ENCODE measurements around the gene FBXO42.

Gene FBXO42

DNA sequence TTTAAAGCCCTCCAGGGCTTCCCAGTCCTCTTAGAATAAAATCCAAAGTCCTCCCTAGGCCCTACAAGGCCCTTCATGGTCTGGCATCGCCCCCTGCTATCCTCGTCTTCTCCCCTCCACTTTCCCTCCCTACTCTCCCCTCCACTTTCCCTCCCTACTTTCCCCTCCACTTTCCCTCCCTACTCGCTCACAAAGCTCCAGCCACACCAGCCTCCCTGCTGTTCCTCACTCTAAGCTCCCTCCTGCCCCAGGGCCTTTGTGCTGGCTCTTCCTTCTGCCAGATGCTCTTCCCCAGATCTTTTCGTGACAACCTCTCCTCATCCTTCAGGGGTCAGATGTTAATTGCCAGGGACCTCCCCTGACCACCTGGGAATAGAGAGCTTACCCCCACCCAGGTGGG lies 152.6 kb downstream of the FBXO42 start:
- no peak for DNase-seq

DNA sequence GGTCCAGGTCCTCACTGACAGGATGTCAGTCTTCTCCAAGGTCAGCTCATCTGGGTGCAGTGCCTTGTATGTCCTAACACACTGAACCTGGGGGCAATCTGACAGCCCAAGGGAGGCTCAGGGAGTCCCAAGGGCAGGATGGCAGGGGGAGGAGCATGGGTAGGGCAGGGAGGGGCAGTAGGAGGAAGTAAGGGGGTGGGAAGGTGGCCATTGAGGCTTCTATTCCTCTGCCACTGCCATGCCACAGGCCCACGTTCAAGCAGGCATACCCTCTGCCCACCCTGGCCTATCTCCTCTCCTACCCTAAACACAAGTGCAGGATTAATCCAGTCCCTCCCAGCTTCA lies 153.2 kb downstream of the FBXO42 start:
- DNase-seq: no peak

DNA sequence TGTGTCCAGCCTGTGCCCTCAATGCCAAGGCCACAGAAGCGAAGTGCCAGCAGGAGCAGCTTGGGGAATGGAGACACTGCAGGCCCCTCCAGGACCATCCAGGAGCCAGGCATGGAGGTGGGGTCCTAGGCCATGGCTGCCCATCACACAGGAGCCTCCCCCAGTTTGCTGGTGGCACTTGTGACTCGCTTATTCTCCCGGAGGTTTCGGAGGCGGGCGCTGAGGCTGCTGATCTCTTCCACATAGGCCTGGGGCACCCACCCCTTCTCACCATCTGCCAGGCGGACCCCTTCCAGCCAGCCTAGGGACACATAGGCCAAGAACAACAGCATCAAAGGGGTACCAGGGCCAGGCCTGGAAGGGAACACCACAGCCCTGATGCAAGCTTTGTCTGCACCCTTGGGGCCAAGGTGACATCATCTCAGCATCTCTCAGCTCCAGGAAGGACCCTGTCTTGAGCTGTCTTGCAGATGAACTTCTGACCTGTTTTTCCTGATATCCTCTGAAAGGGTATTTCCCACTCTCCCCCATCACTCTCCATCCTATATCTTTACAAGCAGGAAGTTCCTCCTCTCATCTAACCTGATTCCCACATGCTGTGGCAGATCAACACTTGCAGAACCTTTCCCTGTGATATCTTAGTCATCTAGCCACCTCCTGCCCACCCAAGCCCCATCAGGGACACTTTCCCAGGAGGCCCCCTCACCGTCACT lies 153.7 kb downstream of the FBXO42 start:
- no peak for DNase-seq

DNA sequence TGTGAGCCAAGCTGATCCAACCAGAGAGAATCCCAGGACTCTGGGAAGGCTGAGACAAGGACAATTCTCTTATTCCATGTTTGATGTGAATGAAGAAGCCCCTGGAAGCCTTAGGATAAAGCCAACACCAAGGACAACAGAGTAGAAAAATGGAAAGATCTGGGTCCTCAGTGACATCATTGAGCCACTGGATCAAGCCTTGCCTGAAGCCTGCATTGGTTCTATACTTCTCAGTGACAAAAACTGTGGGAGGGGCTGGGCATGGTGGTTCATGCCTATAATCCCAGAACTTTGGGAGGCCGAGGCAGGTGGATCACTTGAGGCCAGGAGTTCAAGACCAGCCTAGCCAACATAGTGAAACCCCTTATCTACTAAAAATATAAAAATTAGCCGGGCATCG lies 155.4 kb downstream of the FBXO42 start:
- DNase-seq: no peak
